Keratinocyte (primary cell): Measurements from ENCODE around the gene GPLD1.

Experiments used
- CTCF ChIP-seq, 3 experiments: IDR thresholded peaks in 1 of 3; conservative IDR thresholded peaks in 1 of 3; optimal IDR thresholded peaks in 1 of 3; 2 replicates in 2 of 3; 3 replicates in 1 of 3; pipeline versions ENCODE3 to v1.5.1; 2011; ENCODE audit warnings: low read length in 3 of 3, mild to moderate bottlenecking in 3 of 3, moderate library complexity in 2 of 3, control low read depth in 1 of 3, inconsistent platforms in 1 of 3; ENCODE audit not compliant: insufficient read depth in 2 of 3; ENCODE audit errors: extremely low read depth in 1 of 3
- EZH2 ChIP-seq: IDR thresholded peaks from one replicate; pipeline ENCODE4 v1.6.1; 2012; ENCODE audit warnings: inconsistent platforms, mild to moderate bottlenecking, low read length, moderate library complexity

- TF ChIP-seq CTCF (optimal IDR thresholded peaks at IDR 0.05 in 1 of 3, IDR thresholded peaks at IDR 0.05 in 1 of 3, conservative IDR thresholded peaks at IDR 0.05 in 1 of 3; ENCODE audit: extremely low read depth in 1 of 3, insufficient read depth in 2 of 3, low read length in 3 of 3) (no peak), EZH2 (no peak)
Observed at GRCh38 chr6:24381476-24382219, 107.7 kb downstream of the GPLD1 start.
